NCI-H2107 treated with DMSO at 0.1 percent for 48 hours (cell line): ENCODE measurements around the gene NKX2-3.

Source experiments
- DNase-seq: peaks from one replicate; lab custom pipeline; 2025; ENCODE audit not compliant: unreplicated experiment; lab: John Stamatoyannopoulos, UW

Gene NKX2-3

DNA sequence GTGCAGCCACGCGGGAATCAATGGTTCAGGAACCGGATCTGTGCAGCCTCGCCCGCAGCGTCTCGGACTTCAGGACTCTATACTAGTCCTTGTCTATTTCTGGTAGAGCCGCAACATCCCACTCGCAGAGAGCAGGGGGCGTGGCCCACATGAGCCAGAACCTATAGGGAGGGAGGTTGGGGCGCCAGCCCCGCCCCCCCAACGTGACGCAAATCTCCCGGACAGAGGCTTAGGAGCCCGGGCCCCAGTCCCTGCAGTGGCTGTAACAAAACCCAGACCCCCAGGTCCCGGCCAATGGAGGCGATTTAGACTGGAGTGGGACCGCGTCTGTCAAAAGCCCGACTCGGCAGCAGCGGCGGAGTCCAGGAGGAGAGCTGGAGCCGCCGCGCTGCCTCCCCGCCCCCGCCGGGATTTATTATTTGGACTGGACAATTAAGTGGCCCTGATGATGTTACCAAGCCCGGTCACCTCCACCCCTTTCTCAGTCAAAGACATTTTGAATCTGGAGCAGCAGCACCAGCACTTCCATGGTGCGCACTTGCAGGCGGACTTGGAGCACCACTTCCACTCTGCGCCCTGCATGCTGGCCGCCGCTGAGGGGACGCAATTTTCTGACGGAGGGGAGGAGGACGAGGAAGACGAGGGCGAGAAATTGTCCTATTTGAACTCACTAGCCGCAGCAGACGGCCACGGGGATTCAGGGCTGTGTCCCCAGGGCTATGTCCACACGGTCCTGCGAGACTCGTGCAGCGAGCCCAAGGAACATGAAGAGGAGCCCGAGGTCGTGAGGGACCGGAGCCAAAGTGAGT, at the start of gene NKX2-3:
Gene NKX2-3, plus strand, starts transcription at position 256 of the 809 bp plus-strand sequence. Its CDS starts 190 bp downstream, at position 446.
- no peak for DNase-seq

DNA sequence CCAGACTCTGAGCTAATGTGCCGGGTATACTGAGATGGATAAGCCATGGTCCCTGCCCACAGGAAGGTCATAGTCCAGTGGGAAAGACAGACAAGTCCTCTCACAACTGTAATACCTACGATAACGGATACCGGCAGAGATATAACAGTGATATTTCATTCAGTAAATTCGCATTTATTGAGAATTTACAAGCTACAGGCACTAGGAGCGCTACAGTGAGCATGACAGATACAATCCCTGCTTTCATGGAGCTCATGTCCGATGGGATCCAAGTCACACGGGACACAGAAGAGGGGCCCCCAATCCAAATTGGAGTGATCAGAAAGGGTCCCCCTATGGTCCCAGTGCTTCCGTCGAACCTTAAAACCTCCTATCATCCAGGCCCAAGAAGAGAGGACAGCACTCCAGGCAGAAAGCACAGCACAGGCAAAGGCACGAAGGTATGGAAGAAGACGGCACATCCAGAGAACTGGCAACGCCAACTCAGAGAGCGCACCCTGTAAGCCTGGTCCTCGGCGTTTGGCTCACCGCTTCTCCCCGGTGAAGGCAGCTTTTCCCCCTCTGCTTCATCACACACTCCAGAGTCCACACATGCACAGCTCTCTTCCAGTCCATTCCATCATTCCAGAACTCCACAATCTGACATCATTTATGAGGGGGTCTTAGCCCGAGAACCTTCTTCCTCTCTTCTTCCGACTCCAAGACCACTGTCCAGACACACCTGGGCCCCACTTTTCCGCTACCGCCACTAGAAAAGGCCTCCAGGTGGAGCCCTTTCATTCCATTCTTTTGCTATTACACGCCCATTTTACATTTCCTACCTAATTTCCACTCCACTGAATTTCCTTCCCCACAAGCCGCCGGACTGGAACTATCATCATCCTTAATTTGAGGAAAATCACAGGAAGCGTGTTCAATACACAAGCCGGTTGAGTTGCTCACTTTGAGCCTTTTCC, 47.8 kb upstream of the NKX2-3 start:
- DNase-seq = no peak

DNA sequence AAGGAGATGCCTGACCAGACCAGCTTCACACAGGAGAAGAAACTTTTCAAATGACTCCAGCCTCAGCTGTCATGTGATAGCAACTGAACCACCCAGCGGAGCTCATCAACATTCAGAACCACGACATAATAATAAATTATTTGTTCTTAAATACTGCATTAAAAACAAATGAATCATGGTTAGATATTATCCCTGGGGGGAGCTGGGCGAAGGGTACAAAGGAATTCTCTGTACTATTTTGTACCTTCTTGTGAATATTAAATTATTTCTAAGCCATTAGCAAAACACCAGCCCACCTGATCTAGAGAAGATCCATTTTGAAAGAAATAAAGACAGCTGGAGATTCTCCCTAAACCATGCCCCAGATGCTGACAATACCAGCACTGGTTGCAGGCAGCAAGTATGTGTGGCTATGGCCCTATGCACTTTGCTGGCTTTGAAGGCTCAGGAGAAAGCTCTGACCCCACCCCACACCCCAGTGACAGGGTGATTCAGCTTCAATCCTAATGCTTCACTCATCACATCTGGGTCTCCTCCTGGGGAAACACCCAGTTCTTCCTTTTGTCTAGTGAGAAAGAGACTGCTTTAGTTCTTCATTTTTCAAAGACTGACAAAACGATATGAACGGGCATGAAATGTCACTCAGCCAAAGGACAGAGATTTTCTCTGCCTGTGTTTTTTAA, 45.5 kb upstream of the NKX2-3 start:
- DNase-seq = no peak

DNA sequence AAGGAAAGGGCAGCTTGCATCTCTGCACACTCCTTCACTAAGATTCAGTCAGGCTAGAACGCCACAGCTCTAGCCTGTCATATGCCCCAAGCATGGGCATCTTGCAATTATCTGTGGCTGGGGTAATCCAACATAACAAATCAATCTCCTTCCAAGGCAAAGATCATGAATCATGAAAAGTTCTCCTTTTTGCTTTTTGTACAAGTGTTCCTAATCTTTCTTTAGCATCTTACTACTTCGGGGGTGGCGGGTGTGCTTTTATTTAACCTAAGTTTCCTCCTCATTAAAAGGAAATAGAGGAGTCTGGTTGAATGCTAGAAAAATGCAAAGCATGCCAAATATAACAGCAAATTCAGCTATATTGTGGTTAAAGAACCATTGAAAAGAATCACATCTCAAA, 43.5 kb upstream of the NKX2-3 start:
- no peak for DNase-seq

DNA sequence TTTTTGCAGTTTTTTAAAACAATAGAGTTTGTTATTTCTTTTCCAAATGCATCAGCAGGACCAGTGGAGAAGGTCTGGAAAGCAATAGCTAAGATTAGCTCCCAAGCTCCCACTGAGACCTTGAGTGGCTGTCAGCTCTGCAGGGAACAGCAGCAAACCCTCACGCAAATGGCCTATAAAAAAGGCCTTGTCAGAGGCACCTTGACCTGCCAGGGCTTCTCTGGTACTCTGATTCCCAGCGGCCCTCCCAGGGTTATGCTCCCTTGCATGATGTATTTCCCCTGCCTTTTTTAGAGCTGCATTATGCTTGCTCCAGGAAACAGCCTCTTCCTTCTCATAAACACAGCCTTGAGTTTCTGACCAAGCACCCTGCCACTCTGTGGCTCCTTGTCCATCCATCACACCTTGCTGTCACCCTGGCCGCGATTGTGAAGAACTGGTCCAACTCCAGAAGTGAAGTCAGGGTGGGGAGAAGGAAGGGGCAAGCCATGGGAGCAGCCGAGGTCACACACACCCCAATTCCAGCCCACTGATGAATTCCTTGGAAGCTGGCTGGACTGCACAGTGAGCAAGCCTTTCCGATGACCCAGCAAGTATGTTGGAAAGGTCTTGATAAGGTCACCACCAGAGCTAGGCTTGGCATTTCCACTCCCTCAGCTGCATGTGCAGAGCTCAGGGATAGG, 35.3 kb upstream of the NKX2-3 start:
- no peak for DNase-seq

DNA sequence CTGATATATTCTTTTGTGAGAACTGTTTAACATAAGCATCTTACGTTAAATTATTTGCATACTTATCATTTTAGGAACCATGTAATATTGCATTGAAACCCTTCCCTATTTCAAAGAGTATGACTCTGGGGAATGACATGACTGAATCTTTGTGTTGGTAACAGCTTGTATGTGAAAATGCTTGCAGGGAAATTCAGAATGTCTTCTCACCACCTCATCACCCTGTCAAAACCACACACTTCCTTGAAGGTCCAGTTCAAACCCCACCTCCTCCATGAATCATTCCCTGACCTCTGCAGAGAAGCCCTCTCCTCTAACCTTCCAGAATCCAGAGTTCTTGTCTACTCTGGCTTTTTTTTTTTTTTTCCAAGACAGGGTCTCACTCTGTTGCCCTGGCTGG, 26.3 kb upstream of the NKX2-3 start:
- no peak for DNase-seq

DNA sequence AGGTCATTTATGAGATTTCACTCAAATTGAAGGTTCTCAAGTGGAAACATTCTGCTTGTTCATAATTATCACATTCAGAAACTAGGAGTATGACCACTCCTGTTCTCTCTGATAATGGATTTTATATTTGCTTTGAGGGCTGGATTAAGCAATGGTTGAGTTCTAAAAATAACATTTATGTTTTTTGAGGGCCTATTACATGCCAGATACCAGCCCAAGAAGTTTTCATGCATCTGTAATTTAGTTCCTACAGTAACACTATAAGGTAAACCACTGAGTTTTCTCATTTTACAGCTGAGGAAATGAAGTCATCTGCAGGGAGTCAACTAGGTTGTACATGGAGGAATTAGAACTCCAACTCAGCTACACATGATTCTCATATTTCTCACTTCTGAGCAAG, 25.5 kb upstream of the NKX2-3 start:
- DNase-seq = no peak

DNA sequence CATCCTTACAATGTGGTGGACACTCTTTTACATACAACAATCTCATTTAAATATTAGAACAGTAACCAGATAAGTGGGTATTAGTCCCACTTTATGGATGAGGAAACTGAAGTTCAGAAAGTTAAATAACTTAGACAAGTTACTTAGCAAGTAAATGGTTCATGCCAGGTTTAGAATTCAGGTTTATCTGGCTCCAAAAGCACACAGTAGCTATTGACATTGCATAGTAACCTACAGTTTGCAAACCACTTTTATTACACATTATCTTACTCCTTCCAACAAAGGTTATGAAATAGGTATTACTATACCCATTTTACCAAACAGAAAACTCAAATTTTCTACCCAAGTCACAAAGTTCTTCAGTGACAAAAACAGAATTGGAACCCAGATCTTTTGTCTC, 19.7 kb upstream of the NKX2-3 start:
- no peak for DNase-seq

DNA sequence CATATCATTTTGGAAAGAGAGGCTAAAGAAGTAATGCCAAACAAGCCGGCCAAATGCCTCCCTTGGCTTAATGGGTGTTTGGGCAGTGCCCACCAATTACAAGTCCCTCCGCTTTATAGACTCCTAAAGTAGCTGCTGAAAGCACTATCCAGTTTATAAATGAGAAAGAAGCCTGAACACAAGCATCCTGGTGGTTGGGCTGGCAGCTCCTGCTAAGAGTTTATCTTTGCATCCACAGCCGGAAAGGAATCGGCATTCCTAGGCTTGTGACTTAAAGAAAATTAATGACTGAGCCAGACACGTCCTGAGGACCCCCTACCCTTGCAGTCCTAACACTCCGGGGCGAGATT, 13.1 kb upstream of the NKX2-3 start:
- no peak for DNase-seq

DNA sequence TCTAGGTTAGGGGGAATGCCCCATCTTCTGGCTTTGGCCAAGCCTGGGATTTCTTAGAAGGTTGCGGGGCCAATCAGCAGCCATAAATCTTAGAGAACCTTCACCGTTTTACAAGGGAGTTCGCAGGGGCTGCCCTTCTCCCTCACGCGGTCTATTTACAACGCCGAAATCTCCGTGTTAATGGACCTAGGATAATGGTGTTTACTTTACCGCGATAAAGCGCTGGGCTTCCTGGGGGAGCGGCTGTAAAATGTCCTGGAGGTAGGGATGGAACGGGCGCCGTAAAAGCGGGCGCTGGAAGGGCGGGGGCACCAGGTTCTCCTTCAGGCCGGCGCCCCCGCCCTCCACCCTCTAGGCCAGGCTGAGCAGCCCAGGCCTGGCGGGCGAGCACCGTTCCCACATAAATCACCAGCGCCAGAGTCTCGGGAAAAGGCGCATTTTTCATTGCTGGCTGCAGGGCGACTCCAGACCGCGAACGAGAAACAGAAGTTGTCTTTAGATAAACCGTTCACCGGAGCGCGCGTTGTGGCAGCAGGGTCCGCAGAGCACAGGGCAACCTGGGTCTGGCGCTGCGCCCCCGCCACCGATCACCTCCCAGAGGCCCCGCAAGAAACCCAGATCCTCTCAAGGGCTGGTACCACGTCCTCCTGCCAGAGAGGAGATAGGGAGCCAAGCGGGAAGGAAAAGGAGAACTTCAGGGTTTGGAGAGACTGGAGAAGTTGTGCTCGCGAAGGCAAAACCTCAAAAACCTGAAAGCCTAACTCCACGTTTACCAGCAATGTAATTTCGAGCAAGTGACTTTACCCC, 12.5 kb upstream of the NKX2-3 start:
- DNase-seq = no peak

DNA sequence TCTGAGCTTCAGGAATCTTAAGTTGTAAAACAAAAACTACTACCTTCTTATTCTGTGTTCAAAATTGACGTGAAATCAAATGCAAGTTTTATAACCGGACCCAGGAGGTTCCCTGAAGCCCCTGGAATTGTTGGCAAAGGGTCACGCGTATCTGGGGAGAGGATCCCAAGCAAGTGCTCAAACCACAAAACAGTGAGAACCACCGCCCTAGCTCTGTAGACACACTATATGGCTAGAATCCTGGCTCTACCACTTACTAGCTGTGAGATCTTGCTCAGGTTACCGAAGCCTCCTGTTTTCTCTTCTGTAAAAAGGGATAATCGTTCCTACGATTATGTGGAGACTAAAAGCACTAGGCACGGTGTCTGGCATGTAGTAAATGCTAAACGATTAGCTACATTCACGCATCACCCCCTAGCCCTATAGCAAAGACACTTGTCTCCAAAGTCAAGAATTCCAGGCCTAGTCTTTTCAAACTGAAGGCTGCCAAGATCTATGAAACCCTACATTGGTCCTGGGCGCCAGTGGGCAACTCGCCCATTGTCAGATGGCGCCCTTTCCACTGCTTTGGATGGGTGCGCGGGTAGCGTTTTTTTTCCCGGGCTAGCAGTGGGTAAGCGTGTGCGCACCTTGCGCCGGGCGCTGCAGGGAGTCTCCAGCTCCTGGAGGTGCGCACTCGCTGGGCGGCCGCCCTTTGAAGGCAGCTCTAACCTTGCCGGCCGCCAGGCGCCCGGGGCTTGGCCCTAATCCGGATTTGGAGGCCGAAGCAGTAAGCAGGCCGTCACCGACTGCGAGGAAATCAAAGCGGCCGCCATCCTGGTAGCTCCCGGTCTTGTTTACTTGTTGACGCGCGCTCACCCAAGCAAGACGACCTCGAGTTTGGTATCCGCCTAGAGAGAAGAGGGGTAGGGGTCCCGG, 11.6 kb upstream of the NKX2-3 start:
- no peak for DNase-seq

DNA sequence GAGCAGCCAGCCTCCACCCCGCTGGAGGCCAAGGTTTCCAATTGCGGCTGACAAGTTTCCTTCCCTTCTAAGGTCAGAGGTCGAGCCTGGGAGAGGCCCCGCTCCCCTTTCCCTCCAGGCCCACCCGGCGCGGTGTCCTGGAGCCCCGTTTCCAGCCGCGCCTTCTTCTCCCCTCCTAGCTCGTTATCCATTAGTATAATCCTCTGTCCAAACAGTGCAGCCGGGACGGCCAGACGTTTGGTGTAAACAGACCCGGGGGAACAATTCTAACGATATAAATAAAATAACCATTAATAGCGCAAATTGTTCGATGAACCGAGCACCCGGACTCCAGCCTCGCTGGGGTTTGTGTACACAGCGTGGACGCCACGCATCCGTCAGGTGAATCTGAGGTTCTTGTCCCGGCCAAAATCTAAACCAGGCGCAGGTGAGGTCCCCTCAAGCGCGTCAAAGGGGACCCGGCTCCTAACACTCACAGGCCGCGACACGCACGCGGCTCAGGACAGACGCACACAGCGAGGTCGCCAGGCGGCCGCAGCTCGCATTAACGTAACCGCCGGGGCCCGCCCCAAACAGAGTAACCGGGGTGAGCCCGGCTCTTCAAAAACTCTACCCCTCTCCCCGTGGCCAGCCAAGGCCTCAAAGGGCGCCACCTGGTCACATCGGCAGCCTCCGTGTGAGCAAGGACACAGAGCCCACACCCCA, 10.8 kb upstream of the NKX2-3 start:
- no peak for DNase-seq

DNA sequence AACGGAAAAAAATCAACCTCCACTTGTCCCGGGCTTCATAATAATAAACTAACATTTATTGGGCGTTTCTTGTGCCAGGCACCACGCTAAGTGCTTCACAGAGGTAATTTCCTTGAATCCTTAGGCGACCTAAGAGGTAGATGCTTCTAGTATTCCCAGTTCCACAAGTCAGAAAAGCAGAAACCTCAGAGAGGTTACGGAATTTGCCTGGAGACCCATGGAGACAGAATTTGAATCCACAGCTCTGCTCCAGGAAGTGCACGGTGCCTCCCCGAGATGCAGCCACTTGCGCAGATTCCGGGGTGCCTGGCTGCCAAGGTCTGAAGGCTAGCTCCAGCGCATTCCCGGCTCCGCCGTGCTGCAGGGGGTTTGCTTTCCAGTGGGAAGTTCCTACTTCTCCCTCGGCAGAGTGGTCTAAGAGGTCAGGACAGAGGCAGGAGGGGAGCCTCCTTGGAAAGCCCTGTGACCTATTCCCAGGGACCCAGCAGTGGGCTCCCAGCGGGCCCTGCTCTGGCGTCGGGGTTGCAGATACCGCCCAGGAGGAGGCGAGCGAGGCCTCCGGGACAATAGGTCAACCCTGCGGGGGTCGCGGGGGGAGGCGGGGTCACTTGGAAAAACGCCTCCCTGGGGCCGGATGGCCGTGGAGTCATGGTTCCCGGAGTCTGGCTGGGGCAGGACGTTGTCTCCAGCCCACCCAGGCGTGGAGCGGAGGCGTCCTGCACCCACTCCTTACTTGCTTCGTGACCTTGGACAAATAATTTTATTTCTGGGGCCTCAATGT, 10.1 kb upstream of the NKX2-3 start:
- DNase-seq = no peak

DNA sequence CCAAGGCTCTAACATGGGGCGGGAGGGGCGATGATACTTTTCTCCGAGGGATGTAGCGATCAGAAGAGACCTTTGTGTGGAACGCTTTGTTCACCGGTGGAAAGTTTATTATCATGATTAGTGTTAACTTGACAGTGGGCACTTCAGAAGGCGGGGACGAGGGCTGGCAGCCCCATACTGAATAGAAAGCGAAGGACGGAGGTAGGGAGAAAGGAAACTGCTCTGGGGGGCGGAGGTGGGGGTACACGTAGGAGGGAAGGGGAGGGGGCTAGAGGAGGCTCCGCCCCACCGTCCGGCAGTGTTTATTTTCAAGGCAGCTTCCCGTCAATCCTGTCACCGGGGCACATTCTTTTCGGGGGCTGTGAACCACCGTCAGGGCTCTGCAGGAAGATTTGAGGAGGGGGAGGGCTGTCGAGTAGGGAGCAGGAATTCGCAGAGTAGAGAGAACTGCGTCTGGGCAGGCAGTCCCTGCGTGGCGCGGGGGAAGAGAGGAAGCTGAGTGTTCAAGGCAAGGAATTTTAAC, 9.4 kb upstream of the NKX2-3 start:
- DNase-seq = no peak

DNA sequence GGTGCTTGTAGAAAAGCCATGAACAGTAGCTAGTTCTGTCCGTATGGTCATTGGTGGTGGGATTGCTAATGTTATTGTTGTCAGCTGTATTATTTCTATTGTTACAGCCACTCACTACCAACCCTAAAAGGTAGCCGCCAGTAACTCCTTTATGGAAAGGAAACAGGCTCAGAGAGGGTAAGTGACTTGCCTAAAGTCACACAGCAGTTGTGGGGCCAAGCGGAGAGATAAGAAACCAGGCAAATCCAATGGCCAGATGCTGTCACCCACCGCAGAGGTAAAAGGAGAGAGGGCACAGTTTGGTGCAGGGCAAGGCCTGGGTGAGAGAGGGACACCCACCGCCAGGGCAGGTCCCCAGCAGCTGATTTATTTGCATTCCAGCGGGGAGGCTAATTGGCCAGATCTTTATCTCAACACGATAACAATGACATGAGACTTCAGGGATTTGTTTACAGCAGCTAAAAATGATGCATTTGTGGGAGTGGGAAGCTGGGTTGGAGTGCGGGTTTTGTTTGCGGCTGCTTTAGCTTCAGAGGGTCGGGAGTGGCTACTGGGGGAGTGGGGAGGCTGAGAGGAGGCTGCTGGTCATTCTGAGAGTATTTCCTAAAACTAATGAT, 8.6 kb upstream of the NKX2-3 start:
- no peak for DNase-seq

DNA sequence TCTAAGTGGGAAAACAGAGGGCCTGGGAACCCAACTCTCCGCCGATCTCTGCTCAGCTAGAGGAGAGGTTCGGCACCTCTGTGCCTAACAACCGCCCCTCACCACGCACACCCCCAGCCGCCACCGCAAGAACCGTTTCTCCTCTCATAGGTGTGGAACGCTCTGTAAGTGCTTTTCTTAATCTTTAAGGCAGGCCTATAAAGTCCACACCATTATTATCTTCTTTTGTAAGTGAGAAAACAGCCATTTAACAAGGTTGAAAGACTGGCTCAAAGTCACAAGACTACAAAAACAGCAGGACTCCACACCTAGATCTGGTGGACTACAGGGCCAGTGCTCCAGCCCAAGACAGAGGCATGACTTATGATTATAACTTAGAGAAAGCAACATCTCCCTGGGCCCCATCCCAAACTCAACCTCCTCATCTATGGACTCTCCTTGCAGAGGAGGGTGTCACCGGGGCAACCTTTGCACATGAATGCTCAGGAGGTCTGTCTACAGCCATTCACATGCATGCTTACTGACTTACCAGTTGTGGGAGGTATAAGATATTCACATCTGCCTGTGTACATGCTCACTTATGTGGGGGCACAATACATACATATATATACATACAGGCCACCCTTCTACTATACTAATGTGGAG, 7.9 kb upstream of the NKX2-3 start:
- no peak for DNase-seq

DNA sequence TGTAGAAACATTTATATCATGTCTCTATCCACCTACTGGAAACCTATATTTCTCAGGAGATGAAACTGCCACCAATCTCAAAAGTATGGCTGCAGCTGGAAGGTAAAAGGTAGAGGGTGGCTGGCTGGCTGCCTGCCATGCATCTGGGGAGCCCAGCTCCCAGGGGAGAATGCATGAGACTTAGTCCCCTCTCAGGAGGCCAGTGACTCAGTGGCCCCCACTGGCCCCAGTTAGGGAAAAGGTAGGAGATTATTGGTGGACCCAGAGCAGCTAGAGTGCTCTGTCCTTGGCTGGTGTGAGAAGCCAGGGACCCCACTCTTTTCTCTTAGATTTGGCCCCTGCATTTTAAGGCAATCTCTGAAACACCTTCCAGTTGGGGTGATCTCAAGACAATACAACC, 6.8 kb upstream of the NKX2-3 start:
- no peak for DNase-seq
